Fibroblast of villous mesenchyme (primary cell): ENCODE measurements around the gene HTN3. TPM values are rescaled to one million over a fixed set of nuclear protein-coding genes. Genes with fewer than 3 reads are reported as not detected.
"Not testable (repeated sequence)": the region's sequence is repeated elsewhere in the genome, so short reads cannot be mapped to it uniquely, and the experiment has no call there.

Experiments
- DNase-seq: peaks from one replicate; pipeline ENCODE4 v3.0.0-alpha.2; 2010; ENCODE audit warnings: low read depth
- H3K4me3 ChIP-seq: 2 replicates; pipeline ENCODE4 v1.5.1; 2011; ENCODE audit warnings: low read depth, mild to moderate bottlenecking, low read length
- CTCF ChIP-seq: IDR thresholded peaks from 2 replicates; pipeline ENCODE4 v1.5.1; 2012; ENCODE audit warnings: low read depth, mild to moderate bottlenecking, low read length; ENCODE audit not compliant: insufficient read depth
- total RNA-seq: library from RNA; depleted of rRNA; stranded (reverse); fragments of >200 nt; gene quantifications from 2 replicates; pipeline ENCODE4 v1.2.3, GENCODE V29; 2012

Gene HTN3
- total RNA-seq = not detected in 2 replicates

GRCh38 chr4:70028159-70028558, at the start of gene HTN3:
Gene HTN3 (plus strand): TSS chr4:70028459. CDS start chr4:70030741, 2,282 bp downstream.
- not testable (repeated sequence) for DNase-seq, H3K4me3 ChIP-seq

- TF ChIP-seq CTCF = no peak
- no peak for DNase-seq
- H3K4me3 ChIP-seq = no peak overlapping the region
These were observed 44.2 kb upstream of the HTN3 start for GRCh38 chr4:69984030-69984443.

GRCh38 chr4:69986663-69987062, 41.6 kb upstream of the HTN3 start:
- H3K4me3 ChIP-seq = no peak overlapping the region
- no peak for DNase-seq
- TF ChIP-seq CTCF = no peak

GRCh38 chr4:69991016-69991415, 37.2 kb upstream of the HTN3 start:
- no peak overlapping the region for H3K4me3 ChIP-seq
- no peak for DNase-seq
- TF ChIP-seq CTCF = no peak

- DNase-seq = no peak
- H3K4me3 ChIP-seq = no peak overlapping the region
- TF ChIP-seq CTCF = no peak
These were observed 33.5 kb upstream of the HTN3 start for GRCh38 chr4:69994782-69995181.

- no peak for TF ChIP-seq CTCF
- no peak for DNase-seq
- H3K4me3 ChIP-seq = no peak within 1 kb of the TSS
These were observed 32.7 kb upstream of the HTN3 start, which contains the start of gene STATH for GRCh38 chr4:69995526-69996016. Gene STATH (plus strand): TSS chr4:69995966. CDS start chr4:69998438, 2,472 bp downstream.

GRCh38 chr4:69999420-69999819, 28.8 kb upstream of the HTN3 start:
- no peak overlapping the region for H3K4me3 ChIP-seq
- no peak for TF ChIP-seq CTCF
- no peak for DNase-seq
